Measurements from ENCODE around the gene ZNF385B.

Gene ZNF385B

GRCh38 chr2:179592167-179592936 is 269.1 kb downstream of the ZNF385B start:
- H3K36me3 ChIP-seq (ENCODE audit: insufficient read depth, low read depth, low read length) = no peaks in the 10 kb centered on the region
- H3K9me3 ChIP-seq (ENCODE audit: insufficient read depth, low read depth, low read length) = no peaks in the 10 kb centered on the region
- H3K27ac ChIP-seq (ENCODE audit: low read length) = no peak overlapping the region
- H3K27me3 ChIP-seq (ENCODE audit: insufficient read depth, low read length) = no peaks in the 10 kb centered on the region
- H3K4me1 ChIP-seq (ENCODE audit: insufficient read depth, low read length) = peaks cover 10% of the 10 kb centered on the region; the same call in 1 of the 2 replicates
- H3K4me3 ChIP-seq (ENCODE audit: low read length) = no peak overlapping the region
- H3K9ac ChIP-seq (ENCODE audit: low read depth, low read length) = no peak overlapping the region

GRCh38 chr2:179591690-179592089 is 269.7 kb downstream of the ZNF385B start:
- Histone ChIP-seq H3K9ac (ENCODE audit: low read depth, low read length) (no peak overlapping the region), H3K27ac (ENCODE audit: low read length) (no peak overlapping the region), H3K4me1 (ENCODE audit: insufficient read depth, low read length) (peaks cover 10% of the 10 kb centered on the region; the same call in 1 of the 2 replicates), H3K9me3 (ENCODE audit: insufficient read depth, low read depth, low read length) (no peaks in the 10 kb centered on the region), H3K36me3 (ENCODE audit: insufficient read depth, low read depth, low read length) (no peaks in the 10 kb centered on the region), H3K27me3 (ENCODE audit: insufficient read depth, low read length) (no peaks in the 10 kb centered on the region), H3K4me3 (ENCODE audit: low read length) (no peak overlapping the region)

- Histone ChIP-seq H3K27me3 (ENCODE audit: insufficient read depth, low read length) (no peaks in the 10 kb centered on the region), H3K36me3 (ENCODE audit: insufficient read depth, low read depth, low read length) (no peaks in the 10 kb centered on the region), H3K4me3 (ENCODE audit: low read length) (no peak overlapping the region), H3K9me3 (ENCODE audit: insufficient read depth, low read depth, low read length) (no peaks in the 10 kb centered on the region), H3K4me1 (ENCODE audit: insufficient read depth, low read length) (peaks cover 8% of the 10 kb centered on the region; the same call in 1 of the 2 replicates), H3K27ac (ENCODE audit: low read length) (no peak overlapping the region), H3K9ac (ENCODE audit: low read depth, low read length) (no peak overlapping the region)
Observed at GRCh38 chr2:179588486-179589145, 272.8 kb downstream of the ZNF385B start.

DNA sequence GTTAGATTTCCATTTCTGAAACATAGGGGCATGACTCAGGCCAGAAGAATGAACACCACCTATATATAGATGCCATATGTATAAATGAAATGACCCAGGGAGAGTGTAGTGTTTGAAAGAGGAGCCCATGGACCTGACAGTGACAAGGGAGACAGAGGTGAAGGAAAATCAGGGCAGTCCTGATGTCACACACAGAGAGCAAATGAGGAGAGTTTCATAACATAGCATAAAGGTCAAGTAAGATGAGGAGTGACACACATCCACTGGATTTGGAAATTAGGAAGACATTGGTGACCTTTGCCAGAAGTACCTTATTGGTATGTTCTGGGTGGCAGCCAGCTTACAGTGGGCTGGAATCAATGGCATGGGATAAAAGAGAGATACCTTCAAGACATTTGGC is 276.7 kb downstream of the ZNF385B start:
- Histone ChIP-seq H3K36me3 (ENCODE audit: insufficient read depth, low read depth, low read length) (no peaks in the 10 kb centered on the region), H3K27me3 (ENCODE audit: insufficient read depth, low read length) (no peaks in the 10 kb centered on the region), H3K9me3 (ENCODE audit: insufficient read depth, low read depth, low read length) (no peaks in the 10 kb centered on the region), H3K4me1 (ENCODE audit: insufficient read depth, low read length) (no peaks in the 10 kb centered on the region), H3K4me3 (ENCODE audit: low read length) (no peak overlapping the region), H3K9ac (ENCODE audit: low read depth, low read length) (no peak overlapping the region), H3K27ac (ENCODE audit: low read length) (no peak overlapping the region)

- no peaks in the 10 kb centered on the region for H3K9me3 ChIP-seq (ENCODE audit: insufficient read depth, low read depth, low read length)
- no peaks in the 10 kb centered on the region for H3K36me3 ChIP-seq (ENCODE audit: insufficient read depth, low read depth, low read length)
- H3K9ac ChIP-seq (ENCODE audit: low read depth, low read length) = no peak overlapping the region
- no peaks in the 10 kb centered on the region for H3K4me1 ChIP-seq (ENCODE audit: insufficient read depth, low read length)
- no peak overlapping the region for H3K27ac ChIP-seq (ENCODE audit: low read length)
- H3K27me3 ChIP-seq (ENCODE audit: insufficient read depth, low read length) = no peaks in the 10 kb centered on the region
- H3K4me3 ChIP-seq (ENCODE audit: low read length) = no peak overlapping the region
Observed at GRCh38 chr2:179581605-179582004, 279.8 kb downstream of the ZNF385B start.

DNA sequence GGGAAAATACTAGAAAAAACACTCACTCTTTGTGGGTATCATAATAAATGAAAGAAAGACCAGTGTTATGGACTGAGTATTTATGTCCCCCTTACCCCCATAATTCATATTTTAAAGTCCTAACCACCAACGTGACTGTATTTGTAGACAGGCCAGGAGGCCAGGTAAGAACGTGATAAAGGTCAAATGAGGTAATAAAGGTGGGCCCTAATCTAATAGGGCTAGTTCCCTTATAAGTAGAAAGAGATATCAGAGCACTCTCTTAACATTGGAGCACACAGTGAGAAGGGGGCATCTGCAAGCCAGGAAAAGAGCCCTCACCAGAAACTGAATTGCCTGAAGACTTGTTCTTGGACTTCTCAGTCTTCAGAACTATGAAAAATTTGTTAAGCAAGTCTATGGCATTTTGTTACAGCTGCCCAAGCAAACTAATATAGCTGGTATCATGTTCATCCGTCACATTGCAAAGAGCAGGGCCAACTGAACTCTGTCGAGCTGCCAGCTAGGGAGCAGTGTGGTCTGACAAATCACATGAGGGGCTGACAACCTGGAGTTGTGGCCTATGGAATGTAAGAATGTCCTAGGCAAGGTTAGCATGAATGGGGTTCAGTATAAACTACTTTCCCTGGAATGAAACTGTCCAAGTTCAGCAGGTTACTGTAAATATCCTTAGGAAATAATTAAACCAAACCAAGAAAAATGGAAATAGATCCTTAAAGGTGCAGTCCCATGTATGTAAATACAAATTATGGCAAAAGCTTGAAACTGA is 280.9 kb downstream of the ZNF385B start:
- no peaks in the 10 kb centered on the region for H3K27me3 ChIP-seq (ENCODE audit: insufficient read depth, low read length)
- H3K9ac ChIP-seq (ENCODE audit: low read depth, low read length) = no peak overlapping the region
- H3K9me3 ChIP-seq (ENCODE audit: insufficient read depth, low read depth, low read length) = no peaks in the 10 kb centered on the region
- H3K4me3 ChIP-seq (ENCODE audit: low read length) = no peak overlapping the region
- no peak overlapping the region for H3K27ac ChIP-seq (ENCODE audit: low read length)
- H3K36me3 ChIP-seq (ENCODE audit: insufficient read depth, low read depth, low read length) = no peaks in the 10 kb centered on the region
- no peaks in the 10 kb centered on the region for H3K4me1 ChIP-seq (ENCODE audit: insufficient read depth, low read length)

DNA sequence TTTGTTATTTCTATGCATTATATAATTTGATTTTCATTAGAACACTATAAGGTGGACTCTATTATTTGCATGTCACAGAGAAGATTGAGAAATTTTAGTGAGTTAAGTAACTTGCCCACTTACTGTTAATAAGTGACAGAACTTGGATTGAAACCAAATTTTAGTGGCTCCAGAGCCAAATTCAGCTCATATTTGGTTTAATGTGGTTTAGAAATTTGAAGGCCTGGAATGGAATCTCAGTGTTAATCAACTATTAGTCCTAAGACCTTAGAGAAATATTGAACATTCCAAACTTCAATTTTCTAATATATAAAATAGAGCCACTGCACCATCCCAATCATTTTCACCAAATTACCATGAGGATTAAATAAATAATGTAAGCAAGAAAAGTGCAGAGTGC is 281.6 kb downstream of the ZNF385B start:
- Histone ChIP-seq H3K4me3 (ENCODE audit: low read length) (no peak overlapping the region), H3K36me3 (ENCODE audit: insufficient read depth, low read depth, low read length) (no peaks in the 10 kb centered on the region), H3K9ac (ENCODE audit: low read depth, low read length) (no peak overlapping the region), H3K4me1 (ENCODE audit: insufficient read depth, low read length) (no peaks in the 10 kb centered on the region), H3K27me3 (ENCODE audit: insufficient read depth, low read length) (no peaks in the 10 kb centered on the region), H3K27ac (ENCODE audit: low read length) (no peak overlapping the region), H3K9me3 (ENCODE audit: insufficient read depth, low read depth, low read length) (no peaks in the 10 kb centered on the region)

GRCh38 chr2:179578171-179578916 is 283.1 kb downstream of the ZNF385B start:
- Histone ChIP-seq H3K9ac (ENCODE audit: low read depth, low read length) (no peak overlapping the region), H3K9me3 (ENCODE audit: insufficient read depth, low read depth, low read length) (no peaks in the 10 kb centered on the region), H3K36me3 (ENCODE audit: insufficient read depth, low read depth, low read length) (no peaks in the 10 kb centered on the region), H3K4me1 (ENCODE audit: insufficient read depth, low read length) (no peaks in the 10 kb centered on the region), H3K4me3 (ENCODE audit: low read length) (no peak overlapping the region), H3K27me3 (ENCODE audit: insufficient read depth, low read length) (no peaks in the 10 kb centered on the region), H3K27ac (ENCODE audit: low read length) (no peak overlapping the region)

GRCh38 chr2:179574061-179574519 is 287.3 kb downstream of the ZNF385B start:
- H3K36me3 ChIP-seq (ENCODE audit: insufficient read depth, low read depth, low read length) = no peaks in the 10 kb centered on the region
- no peak overlapping the region for H3K9ac ChIP-seq (ENCODE audit: low read depth, low read length)
- H3K27ac ChIP-seq (ENCODE audit: low read length) = no peak overlapping the region
- no peaks in the 10 kb centered on the region for H3K9me3 ChIP-seq (ENCODE audit: insufficient read depth, low read depth, low read length)
- no peak overlapping the region for H3K4me3 ChIP-seq (ENCODE audit: low read length)
- no peaks in the 10 kb centered on the region for H3K4me1 ChIP-seq (ENCODE audit: insufficient read depth, low read length)
- no peaks in the 10 kb centered on the region for H3K27me3 ChIP-seq (ENCODE audit: insufficient read depth, low read length)

GRCh38 chr2:179572544-179572943 is 288.9 kb downstream of the ZNF385B start:
- H3K4me3 ChIP-seq (ENCODE audit: low read length) = no peak overlapping the region
- no peaks in the 10 kb centered on the region for H3K9me3 ChIP-seq (ENCODE audit: insufficient read depth, low read depth, low read length)
- H3K36me3 ChIP-seq (ENCODE audit: insufficient read depth, low read depth, low read length) = no peaks in the 10 kb centered on the region
- H3K27ac ChIP-seq (ENCODE audit: low read length) = no peak overlapping the region
- no peaks in the 10 kb centered on the region for H3K4me1 ChIP-seq (ENCODE audit: insufficient read depth, low read length)
- H3K27me3 ChIP-seq (ENCODE audit: insufficient read depth, low read length) = no peaks in the 10 kb centered on the region
- H3K9ac ChIP-seq (ENCODE audit: low read depth, low read length) = no peak overlapping the region

- Histone ChIP-seq H3K27me3 (ENCODE audit: insufficient read depth, low read length) (no peaks in the 10 kb centered on the region), H3K9ac (ENCODE audit: low read depth, low read length) (no peak overlapping the region), H3K4me1 (ENCODE audit: insufficient read depth, low read length) (no peaks in the 10 kb centered on the region), H3K27ac (ENCODE audit: low read length) (no peak overlapping the region), H3K4me3 (ENCODE audit: low read length) (no peak overlapping the region), H3K36me3 (ENCODE audit: insufficient read depth, low read depth, low read length) (no peaks in the 10 kb centered on the region), H3K9me3 (ENCODE audit: insufficient read depth, low read depth, low read length) (no peaks in the 10 kb centered on the region)
Observed at GRCh38 chr2:179571721-179572120, 289.7 kb downstream of the ZNF385B start.

Measured in iPS-20b (cell line).